HG03342 (cell line): ENCODE results near the gene LY6G6C.
"Not testable (repeated sequence)": the region's sequence is repeated elsewhere in the genome, so short reads cannot be mapped to it uniquely, and the experiment has no call there.

Experiments used
- ATAC-seq: cut with Tn5 transposase; IDR thresholded peaks from one replicate; pipeline ENCODE4 v1.9.1; 2021; ENCODE audit warnings: mild to moderate bottlenecking, moderate library complexity; ENCODE audit not compliant: unreplicated experiment

LY6G6C gene

DNA sequence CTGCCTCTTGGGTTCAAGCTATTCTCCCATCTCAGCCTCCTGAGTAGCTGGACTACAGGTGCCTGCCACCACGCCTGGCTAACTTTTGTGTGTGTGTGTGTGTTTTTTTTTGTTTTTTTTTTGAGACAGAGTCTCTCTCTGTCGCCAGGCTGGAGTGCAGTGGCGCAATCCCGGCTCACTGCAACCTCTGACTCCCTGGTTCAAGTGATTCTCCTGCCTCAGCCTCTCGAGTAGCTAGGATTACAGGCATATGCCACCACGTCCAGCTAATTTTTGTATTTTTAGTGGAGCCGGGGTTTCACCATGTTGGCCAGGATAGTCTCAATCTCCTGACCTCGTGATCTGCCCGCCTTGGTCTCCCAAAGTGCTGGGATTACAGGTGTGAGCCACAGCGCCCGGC lies 12.4 kb downstream of the LY6G6C start:
- ATAC-seq, result not testable (repeated sequence)

DNA sequence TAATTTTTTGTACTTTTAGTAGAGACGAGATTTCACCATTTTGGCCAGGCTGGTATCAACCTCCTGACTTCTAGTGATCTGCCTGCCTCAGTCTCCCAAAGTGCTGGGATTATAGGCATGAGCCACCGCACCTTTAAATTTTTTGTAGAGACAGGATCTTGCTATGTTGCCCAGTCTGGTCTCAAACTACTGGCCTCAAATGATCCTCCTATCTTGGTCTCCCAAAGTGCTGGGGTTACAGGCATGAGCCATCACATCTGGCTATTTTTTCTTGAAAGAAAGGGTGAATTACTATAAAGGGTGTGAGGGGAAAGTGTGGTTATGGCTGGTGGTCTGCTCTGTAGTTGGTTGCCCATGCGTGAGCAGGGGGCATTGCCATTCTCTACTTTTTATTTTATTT lies 13.3 kb downstream of the LY6G6C start:
- no peak for ATAC-seq

DNA sequence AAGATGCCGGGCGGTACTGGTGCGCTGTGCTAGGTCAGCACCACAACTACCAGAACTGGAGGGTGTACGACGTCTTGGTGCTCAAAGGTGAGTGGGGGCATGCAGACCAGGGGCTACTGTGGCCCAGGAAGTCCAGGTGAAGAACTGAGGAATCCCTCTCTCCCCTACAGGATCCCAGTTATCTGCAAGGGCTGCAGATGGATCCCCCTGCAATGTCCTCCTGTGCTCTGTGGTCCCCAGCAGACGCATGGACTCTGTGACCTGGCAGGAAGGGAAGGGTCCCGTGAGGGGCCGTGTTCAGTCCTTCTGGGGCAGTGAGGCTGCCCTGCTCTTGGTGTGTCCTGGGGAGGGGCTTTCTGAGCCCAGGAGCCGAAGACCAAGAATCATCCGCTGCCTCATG lies 13.8 kb downstream of the LY6G6C start:
- ATAC-seq, result no peak

DNA sequence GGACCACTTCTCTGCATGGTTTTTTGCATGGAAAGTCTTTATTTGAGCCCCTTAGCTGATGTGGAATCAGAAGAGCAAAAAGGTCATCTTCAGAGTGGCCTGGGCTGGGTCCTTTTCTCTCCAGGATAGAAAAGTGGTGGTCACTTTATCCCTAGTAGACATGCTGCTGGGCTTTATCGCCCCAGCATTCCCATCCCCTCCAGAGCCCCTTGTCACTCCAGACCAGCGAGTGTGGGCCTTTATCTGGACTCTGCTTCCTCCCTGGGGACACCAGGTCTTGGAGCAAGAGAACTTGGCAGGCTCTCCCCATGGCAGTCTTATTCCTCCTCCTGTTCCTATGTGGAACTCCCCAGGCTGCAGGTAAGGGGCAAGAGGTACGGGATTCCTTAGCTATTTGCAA lies 14.9 kb downstream of the LY6G6C start, which contains the start of gene LY6G6F:
Gene LY6G6F (plus strand): TSS at position 268 of the 400 bp plus-strand sequence. CDS start 41 bp downstream, at position 309.
- ATAC-seq, result no peak

- ATAC-seq, result no peak
Measured at GRCh38 chr6:31705931-31706330, 15.6 kb downstream of the LY6G6C start.

DNA sequence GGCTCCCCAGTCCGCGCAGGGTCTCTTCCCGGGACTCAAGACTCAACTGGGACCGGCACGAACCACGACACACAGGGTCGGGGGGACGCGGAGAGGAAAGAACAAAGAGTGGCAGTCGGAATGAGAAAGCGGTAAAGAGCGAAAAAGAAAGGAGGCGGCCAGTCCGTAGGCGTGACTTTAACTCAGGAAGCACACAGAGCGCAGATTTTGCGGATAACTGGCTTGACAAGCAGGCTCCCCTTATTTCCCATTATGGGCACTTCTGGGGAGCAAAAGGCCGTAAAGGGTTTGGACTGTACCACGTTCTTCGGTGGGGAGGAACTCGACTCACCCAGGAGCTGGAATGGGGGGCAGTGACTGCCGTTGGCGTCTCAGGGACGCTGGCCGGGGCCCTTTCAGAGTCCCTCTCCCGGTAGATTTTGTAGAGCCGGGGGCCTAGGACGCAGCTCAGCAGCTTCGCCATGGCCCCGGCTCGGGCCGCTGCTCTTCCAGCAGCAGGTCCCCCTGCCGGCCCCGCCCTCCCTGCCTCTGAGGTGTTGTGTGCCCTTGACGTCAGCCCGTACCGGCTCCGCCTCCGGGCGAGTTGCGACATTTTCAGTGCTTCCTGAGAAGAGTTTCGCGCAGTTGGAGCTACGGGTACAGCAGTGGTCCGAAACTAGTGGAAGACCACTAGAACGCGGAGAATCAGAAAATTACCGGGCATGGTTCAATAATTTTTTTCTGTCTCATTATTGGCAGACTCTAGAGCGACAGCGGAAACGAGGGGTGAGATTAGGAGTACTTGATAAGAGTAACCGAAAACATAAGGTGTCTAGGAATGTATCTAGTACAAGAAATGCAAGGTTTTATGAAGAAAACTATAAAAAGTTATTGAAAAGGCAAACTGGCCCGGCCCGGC lies 18.5 kb downstream of the LY6G6C start, which contains the start of gene ABHD16A:
Gene ABHD16A (minus strand): TSS at position 506 of the 898 bp plus-strand sequence. CDS start 43 bp downstream, at position 463.
- ATAC-seq, result peak; percentile 89

DNA sequence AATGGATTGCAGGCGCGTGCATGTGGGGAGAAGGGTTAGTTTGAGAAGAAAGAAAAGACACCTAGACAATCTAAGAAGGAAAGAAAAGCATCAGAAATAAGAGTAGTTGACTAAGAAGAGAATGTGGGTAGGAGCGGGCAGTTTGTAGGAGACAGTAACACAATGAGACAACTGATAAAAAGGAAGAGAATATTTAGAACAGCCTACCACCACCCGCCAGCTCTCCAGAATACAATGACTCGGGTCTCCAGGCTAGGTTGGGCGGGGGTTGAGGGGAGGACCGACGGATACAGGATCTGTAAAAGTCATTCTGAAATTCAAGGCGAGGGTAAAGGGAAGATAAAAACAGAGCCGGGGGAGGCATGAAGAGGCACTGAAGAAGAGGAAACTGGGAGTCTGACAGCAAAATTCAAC lies 19.1 kb downstream of the LY6G6C start:
- no peak for ATAC-seq

DNA sequence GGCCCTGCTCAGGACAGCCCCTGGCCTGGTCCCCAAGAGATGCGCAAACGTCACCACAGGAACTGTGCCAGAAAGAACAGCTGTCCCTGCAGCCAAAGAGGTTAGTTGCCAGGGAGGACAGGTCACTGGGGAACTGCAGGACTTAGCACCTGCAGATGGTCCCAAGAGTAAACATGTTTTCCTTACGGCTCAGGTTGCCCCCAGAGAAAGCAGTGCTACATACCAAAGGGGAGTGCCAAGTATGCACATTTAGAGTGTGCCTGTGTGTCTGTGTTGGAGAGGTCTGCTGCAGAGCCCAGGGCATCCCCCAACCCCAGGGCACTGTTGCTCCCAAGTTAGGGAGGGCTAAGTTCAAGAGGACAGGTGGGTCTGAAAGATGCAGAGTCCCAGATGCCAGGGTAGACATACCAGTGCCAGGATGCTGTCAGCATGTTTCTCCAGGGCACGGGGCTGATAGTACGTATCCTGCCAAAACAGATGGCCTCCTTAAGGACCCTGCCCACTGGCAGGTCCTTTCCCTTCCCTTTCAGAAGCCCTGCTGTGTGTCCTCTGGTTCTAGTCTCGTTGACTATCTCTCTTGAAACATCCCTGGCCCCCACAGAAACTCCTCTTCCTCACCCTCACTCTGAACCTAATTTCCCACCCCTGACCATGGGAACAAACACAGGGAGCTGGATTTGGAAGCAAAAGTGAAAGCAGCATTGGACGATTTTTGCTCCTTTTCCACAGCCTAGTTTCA lies 19.7 kb downstream of the LY6G6C start:
- no peak for ATAC-seq

DNA sequence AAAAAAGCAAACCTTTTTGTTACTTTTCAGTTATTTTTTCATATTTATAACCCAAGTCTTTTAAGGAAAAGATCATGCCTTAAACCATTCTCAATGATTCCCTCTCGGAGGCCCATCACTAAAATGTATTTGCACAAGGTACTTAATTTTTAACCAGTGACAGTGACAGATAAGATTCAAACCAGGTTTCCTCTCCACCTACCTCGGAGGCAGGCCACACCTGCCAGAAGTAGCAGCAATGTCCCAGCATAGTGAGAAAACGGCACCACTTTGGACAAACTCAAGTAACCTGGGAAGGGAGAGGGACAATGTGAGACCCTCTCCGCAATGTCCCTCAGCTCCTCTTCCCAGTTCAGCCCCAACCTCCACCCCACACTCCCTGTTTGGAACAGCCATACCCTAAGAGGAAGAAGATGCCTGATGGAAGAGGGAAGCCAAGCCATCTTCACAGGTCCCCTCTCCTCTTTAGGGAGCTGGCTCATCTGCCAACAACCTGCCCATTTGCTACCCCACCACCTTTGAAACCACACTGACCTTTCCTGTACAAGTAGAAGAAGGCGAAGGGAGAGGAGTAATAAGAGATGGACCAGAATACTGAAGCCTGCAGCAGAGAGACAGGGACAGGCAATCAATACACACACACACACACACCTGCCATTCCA lies 20.7 kb downstream of the LY6G6C start:
- ATAC-seq, result no peak

- no peak for ATAC-seq
Measured at GRCh38 chr6:31697555-31697954, 24.0 kb downstream of the LY6G6C start.

DNA sequence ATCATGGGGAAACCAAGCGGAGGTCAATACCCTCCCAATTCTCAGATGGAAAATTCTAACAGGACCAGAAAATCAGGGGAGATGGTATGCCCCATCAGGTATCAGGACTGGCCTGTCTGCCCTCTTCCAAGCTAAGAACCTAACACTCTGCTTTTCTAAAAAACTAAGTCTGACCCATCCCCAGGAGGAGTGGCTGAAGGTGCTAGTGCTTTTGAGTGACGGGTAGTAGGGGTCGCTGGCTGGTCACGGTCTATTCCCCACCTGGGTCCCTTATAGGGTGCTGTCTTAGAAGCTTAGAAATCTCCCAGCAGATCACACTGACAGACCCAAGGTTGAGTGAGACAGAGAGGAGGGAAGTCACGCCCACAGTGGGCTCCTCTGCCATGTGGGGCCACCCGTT lies 28.0 kb downstream of the LY6G6C start:
- no peak for ATAC-seq

DNA sequence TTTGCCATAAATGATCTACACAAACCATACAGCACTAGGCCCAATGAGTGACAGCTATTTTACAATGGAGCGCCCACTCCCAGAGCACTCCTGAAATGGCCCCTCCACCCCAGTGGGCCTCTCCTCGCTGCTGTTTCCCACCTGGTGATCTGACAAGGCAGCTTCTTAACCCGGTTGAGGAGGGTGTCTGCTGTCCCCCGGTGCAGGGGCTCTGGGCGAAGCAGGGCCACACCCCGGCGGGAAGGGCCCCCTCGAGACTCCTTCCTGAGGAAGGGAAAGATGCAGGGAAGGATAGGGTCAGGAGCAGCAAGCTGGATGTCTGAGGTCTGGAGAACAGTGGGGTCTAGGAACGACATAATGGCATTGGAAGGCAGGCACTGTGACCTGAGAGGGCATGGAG lies 28.7 kb downstream of the LY6G6C start:
- no peak for ATAC-seq

DNA sequence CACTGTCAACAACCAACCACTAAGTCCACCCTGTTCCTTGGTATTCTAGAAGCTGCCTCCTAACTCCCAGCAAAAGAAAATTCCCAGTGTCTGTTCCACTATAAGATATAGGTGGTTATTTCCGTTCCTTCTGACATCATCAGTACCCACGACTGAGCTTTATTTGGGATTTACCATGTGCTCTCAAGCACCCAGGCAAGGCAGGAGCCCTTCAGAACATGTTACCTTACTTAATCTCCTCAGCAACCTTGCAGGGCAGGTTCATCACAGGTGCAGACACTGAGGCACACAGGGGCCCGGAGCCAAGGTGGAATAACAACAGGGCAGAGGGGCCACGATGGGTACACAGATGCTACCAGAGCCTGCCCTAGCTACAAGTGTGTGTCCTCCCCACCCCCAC lies 29.2 kb downstream of the LY6G6C start:
- no peak for ATAC-seq

DNA sequence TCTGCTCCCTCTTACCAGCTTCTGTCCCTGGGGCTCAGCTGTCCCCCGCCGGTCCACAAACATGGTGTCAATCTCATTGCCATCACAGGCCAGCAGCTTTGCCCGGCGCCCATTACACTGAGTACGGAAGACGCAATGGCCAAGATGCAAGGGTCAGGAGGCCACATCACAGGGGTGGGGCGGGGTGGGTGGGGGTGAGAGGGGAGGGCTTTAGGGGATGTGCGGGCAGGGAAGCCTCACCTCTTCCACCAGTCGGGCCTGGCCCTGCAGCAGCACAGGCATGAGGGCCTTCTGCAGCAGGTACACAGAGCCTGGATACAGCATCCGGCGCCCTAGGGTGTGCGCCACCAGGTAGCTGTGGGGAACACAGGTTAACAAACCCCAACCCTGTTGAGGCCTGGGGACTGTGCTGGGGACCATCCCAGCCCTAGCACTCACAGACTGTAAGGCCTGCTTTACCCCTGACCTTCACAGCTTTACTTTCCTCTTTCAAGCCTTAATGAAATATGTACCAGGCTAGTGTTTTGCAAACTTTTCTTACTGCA lies 29.9 kb downstream of the LY6G6C start:
- ATAC-seq, result no peak

- no peak for ATAC-seq
Measured at GRCh38 chr6:31691078-31691463, 30.5 kb downstream of the LY6G6C start.

- no peak for ATAC-seq
Measured at GRCh38 chr6:31690231-31691077, 31.1 kb downstream of the LY6G6C start.

- no peak for ATAC-seq
Measured at GRCh38 chr6:31689249-31690110, 32.1 kb downstream of the LY6G6C start.

DNA sequence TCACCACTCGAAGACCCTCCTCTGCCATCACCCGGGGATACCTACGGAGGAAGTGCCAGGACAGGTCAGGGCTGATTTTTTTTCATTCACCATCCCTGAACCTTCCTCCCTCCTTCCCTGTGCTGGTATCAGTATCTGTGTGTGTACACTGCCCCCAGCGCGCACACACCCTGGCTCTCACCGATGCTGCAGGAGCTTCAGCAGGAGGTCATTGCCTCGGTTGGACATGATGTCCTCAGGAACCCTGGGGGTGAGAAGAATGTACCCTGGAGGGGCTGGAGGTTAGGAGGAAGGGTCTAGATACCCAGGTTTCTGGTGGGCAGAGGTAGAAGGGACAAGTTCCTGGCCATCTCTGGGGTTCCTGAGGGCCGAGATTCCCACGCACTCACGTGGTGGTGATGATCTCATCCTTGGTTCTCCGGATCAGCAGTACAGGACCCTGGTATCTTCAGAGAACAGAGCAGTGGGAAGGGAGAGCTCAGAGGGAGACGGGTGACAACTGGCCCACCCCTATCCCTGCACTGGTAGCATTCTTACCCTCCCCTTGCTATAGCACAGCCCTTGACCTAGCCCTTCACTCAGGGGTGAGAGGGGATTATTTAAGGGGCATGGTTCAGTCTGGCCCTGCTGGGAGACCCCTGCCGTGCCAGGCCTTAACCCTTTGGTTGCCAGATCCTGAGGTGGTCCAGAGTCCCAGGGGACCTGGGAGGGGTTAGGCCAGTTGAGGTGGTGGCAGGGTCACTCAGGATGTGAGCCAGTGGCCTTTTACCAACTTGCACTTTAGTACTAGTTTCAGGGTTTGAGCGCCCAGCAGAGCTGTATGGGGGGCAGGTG lies 33.5 kb downstream of the LY6G6C start:
- no peak for ATAC-seq
